Activated gamma-delta T cell treated with Interleukin-2 at 50 U/mL for 16 hours (primary cell): ENCODE data around the gene DHX40.
"Not testable (repeated sequence)": the region's sequence is repeated elsewhere in the genome, so short reads cannot be mapped to it uniquely, and the experiment has no call there.

Experiments
- DNase-seq: peaks from one replicate; pipeline ENCODE4 v3.0.0-alpha.2; 2020

DHX40 gene

DNA sequence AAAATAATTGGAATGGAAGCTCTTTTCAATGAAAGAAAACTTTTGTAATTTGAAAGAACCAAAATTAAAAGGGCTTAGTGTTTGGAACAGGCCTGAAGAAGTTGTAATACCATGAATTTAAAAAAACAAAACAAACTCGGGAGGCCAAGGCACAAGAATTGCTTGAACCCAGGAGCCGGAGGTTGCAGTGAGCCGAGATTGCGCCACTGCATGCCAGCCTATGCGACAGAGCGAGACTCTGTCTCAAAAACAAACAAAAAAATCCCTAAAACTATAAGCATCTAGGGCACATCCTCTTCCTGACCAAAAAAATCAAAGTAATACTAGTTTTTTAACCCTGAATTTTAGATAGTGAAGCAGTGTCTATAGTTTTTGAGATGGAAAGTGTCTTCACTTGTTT is 67.0 kb downstream of the DHX40 start:
- DNase-seq: no peak

DNA sequence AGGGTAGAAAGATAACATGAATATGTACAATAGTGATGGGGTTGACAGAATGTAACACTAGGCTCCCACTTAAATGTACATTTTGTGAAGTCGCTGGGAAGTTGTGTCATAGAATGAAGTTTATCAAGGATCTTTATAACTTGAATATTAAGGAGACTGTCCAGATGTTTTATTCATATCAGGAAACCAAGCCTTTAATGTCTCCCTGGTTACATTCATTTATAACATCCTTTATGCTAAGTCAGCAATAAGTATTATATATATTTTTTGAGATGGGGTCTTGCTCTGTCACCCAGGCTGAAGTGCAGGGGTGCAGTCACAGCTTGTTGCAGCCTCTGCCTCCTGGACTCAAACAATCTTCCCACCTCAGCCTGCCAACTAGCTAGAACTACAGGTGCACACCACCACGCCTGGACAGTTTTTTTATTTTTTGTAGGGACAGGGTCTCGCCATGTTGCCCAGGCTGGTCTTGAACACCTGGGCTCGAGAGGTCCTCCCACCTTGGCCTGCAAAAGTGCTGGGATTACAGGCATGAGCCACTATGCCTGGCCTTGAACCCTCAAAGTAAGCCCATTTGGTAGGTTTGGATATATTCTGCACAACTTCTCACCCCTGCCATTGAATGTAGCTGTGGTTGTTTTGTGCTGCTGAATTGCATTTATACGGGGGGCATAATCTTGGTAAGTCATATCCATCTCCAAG is 68.4 kb downstream of the DHX40 start:
- DNase-seq: no peak

DNA sequence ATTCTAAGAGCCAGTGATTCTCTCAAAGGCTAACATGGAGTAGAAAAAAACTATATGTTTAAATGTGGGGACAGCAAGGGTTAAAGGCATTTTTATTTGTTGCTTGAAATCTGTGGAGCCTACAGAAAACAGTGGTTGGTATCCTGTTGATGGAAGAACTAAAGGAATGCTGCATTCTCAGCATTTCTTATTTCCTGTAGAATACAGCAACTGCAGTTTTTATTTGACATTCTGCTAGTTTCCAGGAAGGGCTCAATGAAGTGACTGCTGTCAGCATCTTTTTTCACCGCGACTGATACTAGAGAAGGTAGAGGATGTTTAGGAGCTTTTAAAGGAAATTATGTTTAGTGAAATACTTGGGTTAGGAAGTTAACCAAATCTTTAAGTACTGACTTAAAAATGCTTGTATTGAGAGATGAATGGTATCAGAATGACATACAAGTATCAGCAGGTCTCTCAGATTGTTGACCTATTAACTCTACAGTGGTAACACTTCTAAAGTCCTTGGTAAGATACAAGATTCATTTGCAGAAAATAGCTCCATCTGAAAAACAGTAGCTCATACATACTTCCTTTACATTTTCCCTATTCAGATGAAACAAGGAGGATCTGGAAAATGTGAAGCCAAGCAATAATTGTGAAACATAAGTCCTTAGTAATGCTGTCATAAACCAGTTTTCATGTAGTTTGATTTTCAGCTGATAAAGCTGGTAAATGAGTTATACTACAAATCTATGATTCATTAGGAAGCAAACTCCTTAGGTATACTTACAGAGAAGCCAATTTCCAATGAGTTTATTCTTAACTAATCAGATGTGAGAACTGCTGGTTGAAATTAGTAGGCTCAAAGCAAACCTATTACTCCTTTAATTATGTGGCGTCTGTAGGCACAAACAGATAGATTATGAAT is 69.5 kb downstream of the DHX40 start:
- DNase-seq: no peak

DNA sequence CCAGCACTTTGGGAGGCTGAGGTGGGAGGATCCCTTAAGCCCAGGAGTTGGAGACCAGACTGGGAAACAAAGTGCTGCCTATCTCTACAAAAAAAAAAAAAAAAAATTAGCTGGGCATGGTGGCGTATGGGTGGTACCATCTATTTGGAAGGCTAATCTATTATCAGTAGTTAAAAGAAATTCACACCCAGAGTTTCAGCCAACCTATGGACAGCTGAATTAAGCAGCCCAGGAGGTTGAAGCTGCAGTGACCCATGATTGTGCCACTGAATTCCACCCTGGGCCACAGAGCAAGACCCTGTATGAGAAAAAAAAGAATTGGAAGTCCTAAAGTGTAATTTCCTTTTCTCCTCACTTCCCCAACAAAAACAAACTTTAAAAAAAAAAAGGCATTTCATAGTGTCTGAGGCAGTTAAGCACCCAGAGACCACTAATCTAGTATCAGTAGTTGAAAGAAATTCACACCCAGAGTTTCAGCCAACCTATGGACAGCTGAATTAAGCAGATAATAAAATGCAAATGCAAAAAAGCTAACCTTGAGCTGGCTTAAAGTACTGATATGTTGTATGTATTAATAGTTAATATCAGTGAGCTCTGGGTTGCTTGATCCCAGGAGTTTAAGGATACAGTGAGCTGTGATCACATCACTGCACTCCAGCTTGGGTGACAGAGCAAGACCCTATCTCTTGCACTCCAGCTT is 72.4 kb downstream of the DHX40 start:
- DNase-seq: no peak

DNA sequence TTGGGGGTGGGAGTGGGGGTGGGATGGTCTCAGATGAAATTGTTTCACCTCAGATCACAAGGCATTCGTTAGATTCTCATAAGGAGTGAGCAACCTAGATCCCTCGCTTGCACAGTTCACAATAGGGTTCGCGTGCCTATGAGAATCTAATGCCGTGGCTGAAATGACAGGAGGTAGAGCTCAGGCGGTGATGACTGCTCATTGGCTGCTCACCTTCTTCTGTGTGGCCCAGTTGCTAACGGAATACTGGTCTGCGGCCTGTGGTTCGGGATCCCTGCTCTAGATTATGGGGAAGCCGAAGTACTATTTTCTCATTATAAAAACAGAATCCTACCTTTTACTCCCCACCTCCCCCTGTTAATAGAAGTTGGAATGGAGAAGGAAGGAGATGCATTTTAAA is 73.1 kb downstream of the DHX40 start:
- DNase-seq: no peak

DNA sequence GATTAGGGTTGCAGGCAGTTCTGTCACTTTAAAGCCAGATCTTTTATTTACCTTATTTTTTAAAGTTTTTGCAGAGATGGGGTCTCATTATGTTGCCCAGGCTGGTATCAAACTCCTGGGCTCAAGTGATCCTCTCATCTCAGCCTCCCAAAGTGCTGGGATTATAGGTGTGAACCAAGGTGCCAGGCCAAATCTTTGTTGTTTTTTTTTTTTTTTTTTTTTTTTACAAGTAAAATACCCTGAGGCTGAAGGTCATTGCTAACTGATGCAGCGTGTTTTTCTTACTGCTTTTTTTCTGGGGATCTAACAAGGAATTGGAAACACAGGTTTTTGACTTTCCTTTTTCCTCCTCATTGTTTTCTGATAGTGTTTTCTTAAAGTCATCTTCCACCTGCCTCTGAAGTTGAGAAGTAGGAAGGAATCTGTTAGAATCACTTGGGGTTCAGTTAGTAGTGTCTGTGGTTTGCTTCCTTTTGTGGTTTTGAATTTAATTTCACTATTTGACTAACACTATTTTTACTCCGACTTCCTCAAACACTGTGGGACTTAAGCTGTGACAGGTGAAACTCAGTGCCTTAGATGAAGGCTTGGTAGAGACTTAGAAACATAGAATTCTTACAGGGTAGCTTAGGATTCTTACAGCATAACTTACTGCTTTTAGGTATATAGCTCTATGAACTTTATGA is 76.5 kb downstream of the DHX40 start:
- DNase-seq: no peak

DNA sequence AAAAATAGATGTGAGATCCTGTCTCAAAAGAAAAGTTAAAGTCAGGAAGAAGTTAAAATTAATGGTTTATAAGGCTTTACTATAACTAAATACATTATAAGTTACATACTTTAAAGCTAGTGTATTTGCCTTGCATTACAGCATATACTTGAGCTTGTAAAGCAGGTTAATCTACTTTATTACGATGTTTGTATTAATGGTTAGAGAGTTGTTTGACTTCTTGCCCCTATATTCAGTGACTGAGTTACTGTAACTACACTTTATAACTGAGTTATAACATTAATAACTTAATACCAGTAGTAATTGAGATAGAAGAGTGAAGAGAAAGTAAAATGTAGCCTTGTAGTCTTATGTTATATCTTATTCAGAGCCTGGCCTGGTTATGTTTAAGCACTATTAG is 77.2 kb downstream of the DHX40 start:
- DNase-seq: no peak

DNA sequence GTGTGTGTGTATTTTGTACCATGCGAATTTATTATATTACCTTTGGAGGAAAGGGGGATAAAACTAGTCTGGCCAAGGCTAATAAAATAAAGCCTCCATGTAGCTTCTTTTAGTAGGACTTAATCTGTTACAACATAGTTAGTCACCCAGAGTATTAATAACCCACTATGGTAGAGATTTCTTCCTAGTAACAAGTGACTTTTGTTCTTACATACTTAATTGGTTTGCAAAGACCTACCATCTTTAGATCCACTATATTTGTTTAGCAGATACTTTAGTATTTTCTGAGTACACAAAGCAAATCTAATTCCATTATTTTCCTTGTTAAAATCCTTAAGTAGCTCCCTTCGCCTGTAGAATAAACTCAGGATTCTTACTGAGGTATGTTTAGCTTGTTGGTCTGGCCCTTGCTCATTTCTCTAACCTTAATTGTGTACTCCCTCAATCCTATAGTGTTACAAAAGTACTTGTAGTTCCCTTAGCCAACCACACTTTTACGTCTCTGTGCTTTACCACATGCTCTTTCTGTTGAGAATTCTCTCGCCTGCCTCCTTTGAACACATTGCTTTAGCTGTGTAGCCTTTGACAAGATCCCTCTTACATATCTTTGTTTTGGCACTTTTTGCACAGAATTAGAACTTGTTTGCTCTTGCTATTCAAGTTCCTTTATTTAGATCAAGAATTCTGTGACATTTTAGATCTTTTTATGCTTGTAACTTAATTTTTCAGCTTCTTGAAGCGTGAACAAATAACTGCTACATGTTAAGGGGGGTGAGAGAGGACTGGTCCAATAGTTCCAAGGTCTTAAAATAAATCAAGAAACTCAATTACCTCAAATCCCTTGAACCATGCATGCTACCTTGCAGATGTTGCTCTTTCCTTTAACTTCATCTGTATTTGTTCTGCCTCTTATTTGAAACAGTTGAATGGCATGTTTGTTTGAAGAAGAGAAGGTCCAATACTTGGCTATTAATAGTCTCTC is 78.0 kb downstream of the DHX40 start:
- no peak for DNase-seq

DNA sequence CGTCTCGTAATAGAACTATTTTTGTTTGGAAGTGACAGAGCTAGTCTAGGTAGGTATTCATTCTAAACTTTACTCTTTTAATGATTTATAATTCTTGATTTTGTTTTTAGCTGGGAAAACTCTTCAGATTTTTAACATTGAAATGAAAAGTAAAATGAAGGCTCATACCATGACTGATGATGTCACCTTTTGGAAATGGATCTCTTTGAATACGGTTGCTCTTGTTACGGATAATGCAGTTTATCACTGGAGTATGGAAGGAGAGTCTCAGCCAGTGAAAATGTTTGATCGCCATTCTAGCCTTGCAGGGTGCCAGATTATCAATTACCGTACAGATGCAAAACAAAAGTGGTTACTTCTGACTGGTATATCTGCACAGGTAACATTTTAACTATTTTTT is 81.9 kb downstream of the DHX40 start:
- DNase-seq: no peak

DNA sequence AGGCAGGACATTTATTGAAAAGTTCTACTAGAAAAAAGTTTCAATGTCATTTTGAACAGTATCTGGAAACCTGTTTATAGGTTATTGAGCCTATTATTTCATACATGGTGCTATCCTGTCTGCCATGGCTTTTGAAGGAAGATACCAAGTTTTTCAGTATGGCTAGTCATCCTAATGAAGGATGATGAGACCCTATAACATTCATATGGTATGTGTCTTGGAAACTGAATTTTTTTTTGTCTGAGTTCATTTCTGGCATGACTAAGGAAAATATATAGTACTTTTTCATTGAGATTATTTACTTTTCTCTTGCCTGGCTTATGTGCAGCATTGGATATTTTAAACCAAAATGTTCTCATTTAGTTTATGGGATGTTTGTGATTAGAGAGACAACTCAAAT is 84.5 kb downstream of the DHX40 start:
- DNase-seq: no peak

DNA sequence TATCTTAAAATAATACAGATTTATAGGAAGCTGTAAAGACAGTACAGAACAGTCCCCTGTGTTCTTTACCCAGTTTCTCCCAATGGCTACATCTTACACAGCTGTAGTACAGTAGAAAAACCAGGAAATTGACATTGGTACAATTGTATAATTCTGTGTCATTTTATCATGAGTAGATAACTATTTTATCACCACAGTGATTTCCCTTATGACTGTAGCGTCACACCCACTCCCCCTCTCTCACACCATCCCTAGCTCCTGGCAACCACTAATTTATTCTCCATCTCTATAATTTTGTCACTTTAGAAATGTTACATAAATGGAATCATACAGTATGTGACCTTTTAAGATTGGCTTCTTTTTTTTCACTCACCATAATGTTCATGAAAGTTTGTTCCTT is 85.2 kb downstream of the DHX40 start:
- no peak for DNase-seq

DNA sequence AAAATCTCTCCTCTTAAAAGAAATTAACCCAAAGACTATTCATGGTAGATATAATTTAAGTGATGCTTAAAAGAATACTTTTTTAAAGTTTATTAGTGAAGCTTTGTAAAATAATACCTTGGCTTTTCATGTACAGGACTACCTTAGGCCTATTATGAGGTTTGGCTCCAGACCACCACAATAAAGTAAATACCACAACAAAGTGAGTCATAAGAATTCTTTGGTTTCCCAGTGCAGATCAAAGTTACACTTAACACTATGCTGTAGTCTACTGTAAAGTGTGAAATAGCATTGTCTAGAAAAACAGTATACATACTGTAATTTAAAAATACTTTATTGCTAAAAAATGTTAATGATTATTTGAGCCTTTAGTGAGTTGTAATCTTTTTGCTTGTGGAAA is 85.9 kb downstream of the DHX40 start:
- DNase-seq: no peak

DNA sequence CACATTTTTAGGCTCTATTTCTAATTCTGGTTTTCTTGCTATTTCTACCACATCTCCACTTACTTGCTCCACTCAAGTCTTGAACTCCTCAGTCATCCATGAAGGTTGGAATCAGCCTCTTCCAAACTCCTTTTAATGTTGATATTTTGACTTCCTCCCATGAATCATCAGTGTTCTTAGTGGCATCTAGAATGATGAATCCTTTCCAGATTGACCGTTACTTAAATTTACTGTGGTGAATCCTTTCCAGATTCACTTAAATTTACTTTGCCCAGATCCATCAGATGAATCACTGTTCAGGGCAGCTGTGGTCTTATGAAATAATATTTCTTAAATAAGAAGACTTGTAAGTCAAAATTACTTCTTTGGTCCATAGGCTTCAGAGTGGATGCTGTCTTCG is 86.7 kb downstream of the DHX40 start:
- DNase-seq: no peak

DNA sequence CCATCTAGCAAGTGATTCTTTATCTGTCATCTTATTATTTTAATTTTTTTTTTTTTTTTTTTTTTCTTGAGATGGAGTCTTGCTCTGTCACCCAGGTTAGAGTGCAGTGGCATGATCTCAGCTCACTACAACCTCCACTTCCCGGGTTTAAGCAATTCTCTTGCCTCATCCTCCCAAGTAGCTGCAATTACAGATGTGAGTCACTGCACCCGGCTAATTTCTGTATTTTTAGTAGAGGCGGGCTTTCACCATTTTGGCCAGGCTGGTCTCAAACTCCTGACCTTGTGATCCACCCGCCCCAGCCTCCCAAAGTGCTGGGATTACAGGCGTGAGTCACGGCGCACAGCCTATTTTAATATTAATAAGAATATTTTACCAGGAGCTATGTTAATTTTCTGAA is 91.2 kb downstream of the DHX40 start:
- DNase-seq: not testable (repeated sequence)
